ENCODE results near the gene ZNF282.
"Not testable (repeated sequence)": the region's sequence is repeated elsewhere in the genome, so short reads cannot be mapped to it uniquely, and the experiment has no call there.

Gene ZNF282

GRCh38 chr7:149255174-149255573 lies 59.8 kb downstream of the ZNF282 start:
- DNase-seq (ENCODE audit: low read depth in 2 of 2), result no peak

GRCh38 chr7:149256568-149256967 lies 61.2 kb downstream of the ZNF282 start:
- no peak for DNase-seq (ENCODE audit: low read depth in 2 of 2)

GRCh38 chr7:149257146-149257545 lies 61.8 kb downstream of the ZNF282 start:
- no peak for DNase-seq (ENCODE audit: low read depth in 2 of 2)

GRCh38 chr7:149261316-149261828 lies 66.0 kb downstream of the ZNF282 start:
- DNase-seq (ENCODE audit: low read depth in 2 of 2), result no peak

- DNase-seq (ENCODE audit: low read depth in 2 of 2), result peak; percentile 79 to 80
These were observed 66.7 kb downstream of the ZNF282 start, which contains the start of gene ZNF783 for GRCh38 chr7:149261829-149262617. Gene ZNF783, plus strand, starts transcription at chr7:149262196. Its CDS starts 138 bp downstream, at chr7:149262334.

- no peak for DNase-seq (ENCODE audit: low read depth in 2 of 2)
These were observed 71.1 kb downstream of the ZNF282 start for GRCh38 chr7:149266451-149266850.

- DNase-seq (ENCODE audit: low read depth in 2 of 2), result no peak
These were observed 72.4 kb downstream of the ZNF282 start for GRCh38 chr7:149267733-149268132.

- DNase-seq (ENCODE audit: low read depth in 2 of 2), result not testable (repeated sequence)
These were observed 79.1 kb downstream of the ZNF282 start for GRCh38 chr7:149274424-149274823.
